ENCODE measurements around the gene AQP5.

Gene AQP5

DNA sequence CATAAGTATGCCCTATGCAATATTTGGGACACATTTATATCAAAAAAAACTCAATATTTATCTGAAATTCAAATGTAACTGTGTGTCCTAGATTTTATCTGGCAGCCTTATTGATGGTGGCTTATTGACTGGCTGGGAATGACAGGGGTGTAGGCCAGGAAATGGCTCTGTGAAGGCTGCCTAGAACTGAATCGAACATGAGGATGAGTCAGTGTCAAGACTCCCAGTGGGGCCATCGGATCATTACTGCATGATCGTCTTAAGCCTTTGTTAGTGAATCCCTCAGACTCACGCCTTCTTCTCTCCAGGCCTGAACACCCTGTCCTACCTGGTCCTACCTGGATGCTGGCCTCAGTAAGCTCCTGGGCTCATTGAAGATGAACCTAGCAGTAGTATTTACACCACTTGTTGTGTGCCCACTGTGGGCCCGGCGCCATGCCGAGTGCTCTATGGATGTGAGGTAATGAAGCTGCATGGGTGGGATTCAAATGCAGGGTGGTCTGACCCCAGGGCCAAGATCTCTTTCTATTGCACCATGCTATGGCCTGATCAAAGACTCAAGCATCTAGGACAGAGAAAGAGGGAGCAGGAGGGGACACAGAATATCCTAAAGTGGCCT is 36.9 kb upstream of the AQP5 start:
- no peak for DNase-seq
- no peaks in the 10 kb centered on the region for H3K4me1 Mint-ChIP-seq

DNA sequence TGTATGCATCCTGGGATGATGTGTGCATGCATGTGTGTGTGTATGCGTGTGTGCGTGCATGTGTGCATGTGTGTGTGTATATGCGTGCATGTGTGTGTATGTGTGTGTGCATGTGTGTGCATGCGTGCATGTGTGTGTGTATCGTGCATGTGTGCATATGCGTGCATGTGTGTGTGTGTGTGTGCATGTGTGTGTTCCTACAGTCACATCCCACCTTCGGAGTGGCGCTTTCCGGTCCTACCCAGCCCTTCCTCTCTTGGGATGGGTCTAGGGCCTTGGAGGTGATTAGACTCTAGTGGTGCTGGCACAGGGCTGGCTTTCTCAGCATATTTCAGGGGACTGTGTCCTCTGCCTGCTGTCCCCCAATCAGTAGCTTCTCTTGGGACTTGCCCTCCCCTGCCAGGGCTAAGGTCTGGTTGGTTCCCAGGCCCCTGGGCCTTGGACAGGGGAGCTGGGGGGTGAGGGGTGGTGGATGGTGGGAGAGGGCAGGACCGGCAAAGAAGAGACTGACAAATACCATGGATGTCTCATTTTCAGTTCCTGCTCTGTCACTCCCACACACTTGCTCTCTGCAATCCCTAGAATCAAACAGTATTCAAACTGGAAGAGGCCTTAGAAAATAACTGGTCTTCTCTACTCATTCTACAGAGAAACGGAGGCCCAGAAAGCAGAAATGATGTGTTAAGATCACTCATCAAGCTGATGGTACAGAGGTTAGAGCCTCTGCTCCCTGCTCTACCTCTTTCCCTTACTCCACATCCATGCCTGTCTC is 36.1 kb upstream of the AQP5 start:
- CTCF ChIA-PET, result interaction anchor here (1.5 kb wide), 1 partner anchor 19 kb away, joined by 6 read pairs; no protein-coding TSS in a partner anchor
- no peak overlapping the region for H3K4me3 Mint-ChIP-seq
- no peaks in the 10 kb centered on the region for H3K36me3 Mint-ChIP-seq
- DNase-seq, result no peak
- H3K9me3 Mint-ChIP-seq, result no peaks in the 10 kb centered on the region
- H3K27me3 Mint-ChIP-seq, result peaks cover 33% of the 10 kb centered on the region
- H3K27ac Mint-ChIP-seq, result no peak overlapping the region
- no peaks in the 10 kb centered on the region for H3K4me1 Mint-ChIP-seq

More for the DNA sequence above, 36.9 kb upstream of the AQP5 start:
- Mint-ChIP-seq H3K9me3 (no peaks in the 10 kb centered on the region), H3K36me3 (no peaks in the 10 kb centered on the region), H3K27ac (no peak overlapping the region), H3K4me3 (no peak overlapping the region), H3K27me3 (peaks cover 38% of the 10 kb centered on the region)
- CTCF ChIA-PET, result no interaction called here

GRCh38 chr12:49928471-49928870 is 33.2 kb upstream of the AQP5 start:
- H3K4me1 Mint-ChIP-seq, result no peaks in the 10 kb centered on the region
- no peaks in the 10 kb centered on the region for H3K9me3 Mint-ChIP-seq
- H3K27ac Mint-ChIP-seq, result no peak overlapping the region
- no peaks in the 10 kb centered on the region for H3K36me3 Mint-ChIP-seq
- CTCF ChIA-PET, result interaction anchor here (0.7 to 1.5 kb wide), 3 partner anchors 17 to 476 kb away, joined by 4 to 15 read pairs (median 8); no protein-coding TSS in a partner anchor
- no peak overlapping the region for H3K4me3 Mint-ChIP-seq
- DNase-seq, result no peak
- peaks cover 23% of the 10 kb centered on the region for H3K27me3 Mint-ChIP-seq

DNA sequence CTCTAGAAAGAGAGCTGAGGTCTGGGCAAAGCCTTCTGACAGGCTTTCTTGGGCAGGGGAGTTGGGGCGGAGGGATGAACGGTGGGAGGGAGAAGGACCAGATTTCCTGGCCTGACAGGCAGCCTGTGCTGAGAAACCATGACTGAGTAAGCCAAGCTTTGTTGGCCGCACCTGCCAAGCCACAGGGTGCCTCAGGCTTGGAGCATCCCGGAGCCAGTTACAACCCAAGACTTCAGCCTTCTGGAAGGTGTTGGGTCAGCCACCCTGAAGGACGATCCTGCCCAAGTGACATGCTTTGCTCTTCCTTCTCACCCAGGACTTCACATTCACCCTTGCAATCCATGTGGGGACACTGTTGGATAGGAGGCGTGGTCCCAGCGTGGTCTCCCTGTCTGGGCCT is 32.1 kb upstream of the AQP5 start:
- Mint-ChIP-seq H3K4me3 (no peak overlapping the region), H3K27me3 (peaks cover 28% of the 10 kb centered on the region), H3K4me1 (no peaks in the 10 kb centered on the region), H3K9me3 (no peaks in the 10 kb centered on the region), H3K27ac (no peak overlapping the region), H3K36me3 (no peaks in the 10 kb centered on the region)
- DNase-seq, result no peak
- CTCF ChIA-PET, result interaction anchor here (1.0 to 1.5 kb wide), 3 partner anchors 14 to 141 kb away, joined by 3 to 4 read pairs (median 3); no protein-coding TSS in a partner anchor

GRCh38 chr12:49930515-49931288 is 31.0 kb upstream of the AQP5 start:
- Mint-ChIP-seq H3K27me3 (peaks cover 28% of the 10 kb centered on the region), H3K27ac (no peak overlapping the region), H3K36me3 (no peaks in the 10 kb centered on the region), H3K4me1 (no peaks in the 10 kb centered on the region), H3K4me3 (no peak overlapping the region), H3K9me3 (no peaks in the 10 kb centered on the region)
- CTCF ChIA-PET, result interaction anchor here (1.0 to 3.3 kb wide), 4 partner anchors 12 to 140 kb away, joined by 3 to 18 read pairs (median 4); no protein-coding TSS in a partner anchor
- DNase-seq, result no peak

GRCh38 chr12:49932023-49932422 is 29.6 kb upstream of the AQP5 start:
- H3K4me3 Mint-ChIP-seq, result no peak overlapping the region
- CTCF ChIA-PET, result interaction anchor here (0.7 to 3.3 kb wide), 4 partner anchors 14 to 240 kb away, joined by 3 to 18 read pairs (median 4); no protein-coding TSS in a partner anchor

DNA sequence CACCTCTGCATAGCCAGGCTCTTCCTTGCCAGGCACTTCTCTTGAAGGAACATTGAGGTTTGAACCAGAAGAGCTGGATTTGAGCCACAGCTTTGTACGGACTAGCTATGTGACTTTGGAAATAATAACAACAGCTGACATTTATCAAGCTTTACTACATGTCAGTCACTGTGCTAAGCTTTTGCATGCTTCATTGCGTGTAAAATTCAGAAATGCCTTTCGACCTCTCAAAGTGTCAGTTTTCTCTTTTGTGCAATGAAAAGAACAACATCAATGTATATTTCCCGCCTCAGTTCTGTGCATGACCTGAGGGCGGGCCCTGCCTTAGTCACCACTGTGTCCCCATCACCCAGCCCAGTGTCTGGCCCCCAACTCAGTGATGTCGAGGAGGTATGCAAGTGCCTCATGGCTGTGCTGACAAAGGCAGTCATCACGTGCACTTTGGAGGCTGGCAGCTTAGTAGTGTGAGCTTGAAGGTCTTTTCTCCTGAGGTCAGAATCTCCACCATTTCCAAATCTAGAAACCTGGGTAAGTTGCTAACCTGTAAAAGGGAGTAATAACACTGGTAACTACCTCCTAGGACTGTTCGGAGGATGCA is 29.0 kb upstream of the AQP5 start:
- H3K4me3 Mint-ChIP-seq, result no peak overlapping the region
- H3K4me1 Mint-ChIP-seq, result no peaks in the 10 kb centered on the region
- CTCF ChIA-PET, result interaction anchor here (0.7 to 3.3 kb wide), 4 partner anchors 13 to 239 kb away, joined by 3 to 18 read pairs (median 4); no protein-coding TSS in a partner anchor
- no peak overlapping the region for H3K27ac Mint-ChIP-seq
- H3K27me3 Mint-ChIP-seq, result peaks cover 25% of the 10 kb centered on the region
- no peaks in the 10 kb centered on the region for H3K9me3 Mint-ChIP-seq
- H3K36me3 Mint-ChIP-seq, result no peaks in the 10 kb centered on the region
- DNase-seq, result no peak

More at GRCh38 chr12:49932023-49932422, 29.6 kb upstream of the AQP5 start:
- Mint-ChIP-seq H3K36me3 (no peaks in the 10 kb centered on the region), H3K27me3 (peaks cover 28% of the 10 kb centered on the region), H3K4me1 (no peaks in the 10 kb centered on the region), H3K9me3 (no peaks in the 10 kb centered on the region), H3K27ac (no peak overlapping the region)
- no peak for DNase-seq

GRCh38 chr12:49933796-49934195 is 27.9 kb upstream of the AQP5 start:
- H3K4me3 Mint-ChIP-seq, result no peak overlapping the region
- peaks cover 21% of the 10 kb centered on the region for H3K27me3 Mint-ChIP-seq
- CTCF ChIA-PET, result interaction anchor here (3.3 kb wide), 1 partner anchor 12 kb away, joined by 18 read pairs; no protein-coding TSS in a partner anchor
- H3K9me3 Mint-ChIP-seq, result no peaks in the 10 kb centered on the region
- no peak for DNase-seq
- no peak overlapping the region for H3K27ac Mint-ChIP-seq
- H3K4me1 Mint-ChIP-seq, result no peaks in the 10 kb centered on the region
- no peaks in the 10 kb centered on the region for H3K36me3 Mint-ChIP-seq

DNA sequence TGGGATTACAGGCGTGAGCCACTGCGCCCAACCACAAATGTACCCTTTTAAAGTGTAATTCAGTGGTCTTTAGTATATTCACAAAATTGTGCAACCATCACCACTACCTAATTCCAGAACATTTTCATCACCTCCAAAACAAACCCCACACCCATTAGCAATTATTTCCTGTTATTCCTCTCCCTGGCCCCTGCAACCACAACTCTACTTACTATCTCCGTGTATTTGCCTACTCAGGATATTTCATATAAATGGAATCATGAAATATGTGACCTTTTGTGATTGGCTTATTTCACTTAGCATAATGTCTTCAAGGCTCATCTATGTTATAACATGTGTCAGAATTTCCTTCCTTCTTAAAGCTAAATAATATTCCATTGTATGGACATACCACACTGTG is 27.2 kb upstream of the AQP5 start:
- no peak overlapping the region for H3K4me3 Mint-ChIP-seq
- H3K36me3 Mint-ChIP-seq, result no peaks in the 10 kb centered on the region
- H3K27ac Mint-ChIP-seq, result no peak overlapping the region
- no peak for DNase-seq
- CTCF ChIA-PET, result no interaction called here
- no peaks in the 10 kb centered on the region for H3K9me3 Mint-ChIP-seq
- H3K4me1 Mint-ChIP-seq, result no peaks in the 10 kb centered on the region
- H3K27me3 Mint-ChIP-seq, result peaks cover 14% of the 10 kb centered on the region

DNA sequence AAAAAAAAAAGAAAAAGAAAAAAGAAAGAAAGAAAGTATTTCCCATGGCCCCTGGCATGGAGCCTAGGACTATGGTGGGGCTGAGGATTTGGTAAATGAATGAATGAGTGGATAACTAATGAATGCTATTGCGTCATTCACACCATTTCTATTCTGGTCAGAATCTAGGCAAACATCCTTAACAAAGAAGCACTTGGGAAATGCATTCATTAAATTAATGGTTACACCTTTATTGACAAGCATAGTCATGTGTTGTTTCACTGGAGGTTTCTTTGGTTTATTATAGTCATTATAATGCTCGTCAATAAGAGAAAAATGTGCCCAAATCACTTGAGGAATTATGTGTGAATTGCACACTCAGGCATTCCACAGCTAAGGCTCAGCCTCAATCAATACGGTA is 24.7 kb upstream of the AQP5 start:
- Mint-ChIP-seq H3K4me3 (no peak overlapping the region), H3K27ac (no peak overlapping the region), H3K4me1 (peaks cover under 1% of the 10 kb centered on the region), H3K27me3 (peaks cover 23% of the 10 kb centered on the region), H3K9me3 (no peaks in the 10 kb centered on the region), H3K36me3 (no peaks in the 10 kb centered on the region)
- CTCF ChIA-PET, result interaction anchor here (1.0 to 1.4 kb wide), 2 partner anchors 9 to 26 kb away, joined by 3 to 5 read pairs; no protein-coding TSS in a partner anchor
- no peak for DNase-seq

GRCh38 chr12:49937639-49938300 is 23.9 kb upstream of the AQP5 start:
- Mint-ChIP-seq H3K36me3 (no peaks in the 10 kb centered on the region), H3K4me3 (no peak overlapping the region), H3K27me3 (peaks cover 23% of the 10 kb centered on the region), H3K27ac (no peak overlapping the region), H3K4me1 (peaks cover 7% of the 10 kb centered on the region), H3K9me3 (no peaks in the 10 kb centered on the region)
- DNase-seq, result no peak
- CTCF ChIA-PET, result interaction anchor here (1.0 to 1.4 kb wide), 2 partner anchors 8 to 25 kb away, joined by 3 to 5 read pairs; no protein-coding TSS in a partner anchor

- H3K36me3 Mint-ChIP-seq, result no peaks in the 10 kb centered on the region
- peaks cover 25% of the 10 kb centered on the region for H3K27me3 Mint-ChIP-seq
- CTCF ChIA-PET, result interaction anchor here (0.7 kb wide), 1 partner anchor 217 kb away, joined by 4 read pairs; no protein-coding TSS in a partner anchor
- no peak overlapping the region for H3K27ac Mint-ChIP-seq
- DNase-seq, result no peak
- H3K4me3 Mint-ChIP-seq, result no peak overlapping the region
- H3K9me3 Mint-ChIP-seq, result no peaks in the 10 kb centered on the region
- peaks cover 21% of the 10 kb centered on the region for H3K4me1 Mint-ChIP-seq
Observed at GRCh38 chr12:49939307-49939706, 22.4 kb upstream of the AQP5 start.

DNA sequence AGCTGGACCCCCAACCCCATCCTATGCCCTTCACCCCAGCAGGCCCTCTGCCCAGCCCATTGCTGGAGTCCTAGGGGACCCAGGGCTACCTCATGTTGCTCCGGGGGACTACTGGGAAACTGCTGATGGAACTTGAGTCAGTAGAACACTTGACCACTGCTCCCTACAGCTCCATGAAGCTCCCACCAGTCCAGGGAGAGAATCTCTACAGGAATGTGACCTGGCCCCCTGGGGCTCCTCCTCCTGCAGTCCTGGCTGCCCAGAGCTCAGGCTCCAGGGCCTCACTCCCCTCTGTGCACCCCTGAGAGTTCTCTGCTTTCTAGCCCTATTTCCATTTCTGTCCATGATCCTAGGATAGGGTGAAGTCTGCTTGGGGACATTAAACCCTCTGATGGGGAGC is 22.0 kb upstream of the AQP5 start:
- H3K36me3 Mint-ChIP-seq, result no peaks in the 10 kb centered on the region
- peaks cover 25% of the 10 kb centered on the region for H3K27me3 Mint-ChIP-seq
- H3K9me3 Mint-ChIP-seq, result no peaks in the 10 kb centered on the region
- CTCF ChIA-PET, result no interaction called here
- DNase-seq, result no peak
- H3K4me1 Mint-ChIP-seq, result peaks cover 25% of the 10 kb centered on the region
- H3K27ac Mint-ChIP-seq, result no peak overlapping the region
- H3K4me3 Mint-ChIP-seq, result no peak overlapping the region

Measured in activated naive CD4-positive, alpha-beta T cell treated with anti-CD3 and anti-CD28 coated beads, Interleukin-2, amount 10 ng/mL, durations not matched to agents 7 days and 5 days (primary cell).